HTR-8/SVneo (cell line): ENCODE data around the gene NUMB.

Source experiments
- DNase-seq: peaks from one replicate; pipeline ENCODE4 v3.0.0; 2011; ENCODE audit warnings: low spot score, mixed read lengths; ENCODE audit not compliant: insufficient read length
- FAIRE-seq: peaks from 2 replicates; lab custom pipeline; 2011; peaks lifted over from hg19 to GRCh38; lab: Jason Lieb, UNC

NUMB gene

DNA sequence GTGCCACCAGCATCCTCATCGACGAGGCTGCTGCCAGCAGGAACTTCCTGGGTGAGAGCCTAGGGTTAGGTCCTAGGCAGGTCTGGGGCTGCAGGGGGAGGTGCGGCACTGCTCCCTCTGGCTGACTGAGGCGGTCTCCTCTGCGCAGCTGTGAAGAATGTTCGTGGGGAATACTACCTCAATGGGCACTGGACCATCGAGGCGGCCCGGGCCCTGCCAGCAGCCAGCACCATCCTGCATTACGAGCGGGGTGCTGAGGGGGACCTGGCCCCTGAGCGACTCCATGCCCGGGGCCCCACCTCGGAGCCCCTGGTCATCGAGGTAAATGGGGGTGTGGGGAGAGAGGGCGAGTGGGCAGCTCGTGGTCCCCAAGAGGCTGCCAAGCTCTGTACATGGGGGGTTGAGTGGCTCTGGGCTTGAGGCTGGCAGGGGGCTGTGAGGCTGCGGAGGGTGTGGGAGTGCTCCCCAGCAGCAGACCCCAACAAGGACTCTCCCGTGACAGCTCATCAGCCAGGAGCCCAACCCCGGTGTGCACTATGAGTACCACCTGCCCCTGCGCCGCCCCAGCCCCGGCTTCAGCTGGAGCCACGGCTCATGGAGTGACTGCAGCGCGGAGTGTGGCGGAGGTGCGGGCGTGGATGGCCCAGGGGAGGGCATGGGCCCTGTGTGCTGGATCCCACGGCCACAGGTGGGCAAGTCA, 206.7 kb downstream of the NUMB start:
- FAIRE-seq, result no peak
- DNase-seq, result no peak

DNA sequence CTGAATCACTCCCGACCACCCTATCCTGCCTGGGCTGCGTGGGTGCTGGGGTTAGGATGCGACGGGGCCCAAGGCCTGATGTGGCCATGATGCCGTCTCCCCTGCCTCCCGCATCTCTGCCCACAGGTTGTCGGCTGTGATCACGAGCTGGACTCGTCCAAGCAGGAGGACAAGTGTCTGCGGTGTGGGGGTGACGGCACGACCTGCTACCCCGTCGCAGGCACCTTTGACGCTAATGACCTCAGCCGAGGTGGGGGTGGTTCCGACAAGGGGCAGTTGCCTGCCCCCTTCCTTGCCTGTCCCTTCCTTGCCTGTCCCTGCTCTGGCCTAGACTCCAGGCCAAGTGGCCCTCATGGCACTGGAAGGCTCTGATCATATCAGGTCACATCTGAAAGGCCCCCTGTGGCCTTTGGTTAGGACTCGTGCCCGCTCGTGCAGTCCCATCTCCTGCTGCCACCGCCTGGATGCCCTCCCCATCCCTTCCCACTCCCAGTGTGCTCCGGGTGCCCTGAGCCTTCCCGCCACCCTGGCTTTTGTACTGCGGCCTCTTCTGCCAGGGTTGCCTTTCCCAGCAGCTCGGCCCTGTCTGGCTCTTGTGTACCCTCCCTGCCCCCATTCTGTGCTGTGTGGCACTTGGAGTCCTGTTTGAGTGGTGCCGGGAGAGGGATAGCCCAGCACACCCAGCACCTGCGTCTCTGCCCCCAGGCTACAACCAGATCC, 207.4 kb downstream of the NUMB start:
- no peak for DNase-seq
- peak; percentile 90 for FAIRE-seq

DNA sequence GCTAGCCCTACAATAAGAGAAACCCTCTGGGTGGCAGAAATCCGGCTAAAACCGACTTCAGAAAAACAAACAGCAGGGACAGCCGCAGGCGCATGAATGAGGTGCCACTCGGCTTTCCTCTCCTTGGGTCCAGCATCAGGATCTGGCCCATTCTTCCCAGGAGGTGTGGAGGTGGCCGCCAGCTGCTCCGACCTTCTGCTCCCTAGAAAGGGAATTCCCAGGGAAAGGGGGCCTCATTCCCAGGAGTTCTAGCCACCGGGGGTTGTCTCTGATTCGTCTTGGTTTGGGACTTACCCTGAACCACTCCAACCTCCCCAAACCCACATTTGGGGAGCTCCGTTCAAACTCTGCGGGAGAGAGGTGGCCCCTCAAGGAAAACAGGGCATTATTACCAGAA, 208.0 kb downstream of the NUMB start:
- no peak for FAIRE-seq
- DNase-seq, result no peak

DNA sequence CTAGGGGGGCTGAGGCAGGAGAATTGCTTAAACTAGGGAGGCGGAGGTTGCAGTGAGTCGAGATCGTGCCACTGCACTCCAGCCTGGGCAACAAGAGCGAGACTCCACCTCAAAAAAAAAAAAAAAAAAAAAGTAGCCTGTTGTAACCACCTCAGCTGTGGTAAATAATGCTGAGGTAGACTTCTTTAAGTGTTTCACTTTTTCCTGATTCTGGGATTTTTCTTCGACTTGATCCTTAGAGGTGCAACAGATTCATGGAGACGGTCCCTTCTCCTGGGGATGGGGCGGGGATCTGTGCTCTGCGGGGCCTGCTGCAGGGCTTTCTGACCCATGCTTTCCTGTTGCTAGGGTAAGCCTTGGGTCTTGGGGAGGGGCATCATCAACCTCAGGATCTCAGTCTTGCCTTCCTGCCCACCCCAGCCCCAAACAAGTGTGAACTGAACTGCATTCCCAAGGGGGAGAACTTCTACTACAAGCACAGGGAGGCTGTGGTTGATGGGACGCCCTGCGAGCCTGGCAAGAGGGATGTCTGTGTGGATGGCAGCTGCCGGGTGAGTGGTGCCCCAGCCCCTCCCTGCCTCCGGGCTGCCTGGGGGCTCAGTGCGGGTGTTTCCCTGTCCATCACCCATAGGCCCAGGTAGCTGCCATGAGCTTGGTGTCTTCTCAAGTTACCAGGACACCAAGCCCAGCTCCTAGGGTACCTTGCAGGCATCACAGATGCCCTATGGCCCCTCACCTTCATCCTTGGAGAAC, 208.6 kb downstream of the NUMB start:
- FAIRE-seq, result peak; percentile 86
- DNase-seq, result no peak

DNA sequence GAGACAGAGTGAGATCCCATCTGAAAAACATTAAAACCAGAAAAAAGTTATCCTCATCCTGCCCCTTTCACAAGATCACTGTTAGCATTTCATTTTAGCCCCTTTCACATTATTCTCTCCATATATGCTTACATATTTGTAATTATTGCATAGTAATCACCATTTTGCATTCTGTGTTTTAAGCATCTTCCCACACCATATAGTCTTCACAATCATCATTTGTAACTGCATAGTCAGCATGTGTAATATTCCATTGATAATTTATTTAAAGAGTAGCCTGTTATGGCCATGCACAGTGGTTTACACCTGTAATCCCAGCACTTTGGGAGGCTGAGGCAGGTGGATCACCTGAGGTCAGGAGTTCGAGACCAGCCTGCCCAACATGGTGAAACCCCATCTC, 209.2 kb downstream of the NUMB start:
- no peak for DNase-seq
- peak; percentile 72 for FAIRE-seq

DNA sequence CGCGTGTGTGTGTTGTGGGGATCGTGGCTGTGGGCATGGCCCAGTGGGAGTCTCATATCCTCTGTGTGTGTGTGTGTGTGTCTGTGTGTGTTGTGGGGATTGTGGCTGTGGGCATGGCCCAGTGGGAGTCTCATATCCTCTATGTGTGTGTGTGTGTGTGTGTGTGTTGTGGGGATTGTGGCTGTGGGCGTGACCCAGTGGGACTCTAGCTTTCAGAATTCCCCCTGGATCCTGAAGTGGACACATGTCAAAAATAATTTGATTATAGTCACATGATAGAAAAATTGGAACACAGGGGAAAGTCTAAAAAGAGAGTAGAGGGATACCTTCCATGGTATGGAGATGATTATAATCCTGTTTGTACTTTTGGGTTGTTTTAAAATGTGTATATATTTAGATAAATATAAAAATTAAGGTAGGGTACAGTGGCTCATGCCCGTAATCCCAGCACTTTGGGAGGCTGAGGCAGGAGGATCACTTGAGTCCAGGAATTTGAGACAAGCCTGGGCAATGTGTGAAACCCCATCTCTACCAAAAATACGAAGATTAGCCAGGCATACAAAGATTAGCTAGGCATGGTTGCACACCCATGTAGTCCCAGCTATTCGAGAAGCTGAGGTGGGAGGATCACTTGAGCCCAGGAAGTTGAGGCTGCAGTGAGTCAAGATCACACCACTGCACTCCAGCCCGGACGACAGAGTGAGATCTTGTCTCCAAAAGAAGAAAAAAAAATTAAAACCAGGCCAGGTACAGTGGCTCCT, 210.1 kb downstream of the NUMB start:
- FAIRE-seq, result peak; percentile 98
- DNase-seq, result no peak

DNA sequence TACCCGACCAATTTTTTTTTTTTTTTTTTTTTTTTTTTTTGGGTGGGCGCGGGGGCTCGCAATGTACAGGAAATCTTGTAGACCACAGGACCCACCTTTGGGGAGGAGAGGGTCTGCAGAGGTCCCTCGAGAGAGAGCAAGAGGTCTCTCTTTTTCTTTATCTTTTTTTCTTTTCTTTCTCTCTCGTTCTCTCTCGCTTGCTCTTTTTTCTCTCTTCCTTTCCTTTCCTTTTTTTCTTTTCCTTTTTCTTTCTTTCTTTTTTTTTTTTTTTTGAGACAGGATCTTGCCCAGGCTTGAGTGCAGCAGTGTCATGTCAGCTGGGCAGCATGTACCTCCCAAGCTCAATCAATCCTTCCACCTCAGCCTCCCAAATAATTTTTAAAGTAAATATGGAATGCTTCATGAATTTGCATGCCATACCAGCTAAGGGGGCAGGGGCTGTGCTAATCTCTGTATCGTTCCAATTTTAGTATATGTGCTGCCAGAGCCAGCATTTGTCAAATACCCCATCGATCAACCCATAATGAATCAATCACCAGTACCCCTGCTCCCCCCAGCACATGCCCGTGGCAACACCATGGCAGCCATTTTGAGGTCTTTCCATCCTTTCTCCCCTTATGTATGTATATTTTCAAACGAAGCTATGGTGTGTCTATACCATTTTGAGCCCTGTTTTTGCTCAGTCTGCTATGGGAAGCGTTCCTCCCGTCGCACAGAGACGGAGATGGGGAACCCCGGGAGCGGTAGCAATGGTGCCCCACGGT, 211.8 kb downstream of the NUMB start:
- FAIRE-seq, result peak; percentile 81
- DNase-seq, result no peak

DNA sequence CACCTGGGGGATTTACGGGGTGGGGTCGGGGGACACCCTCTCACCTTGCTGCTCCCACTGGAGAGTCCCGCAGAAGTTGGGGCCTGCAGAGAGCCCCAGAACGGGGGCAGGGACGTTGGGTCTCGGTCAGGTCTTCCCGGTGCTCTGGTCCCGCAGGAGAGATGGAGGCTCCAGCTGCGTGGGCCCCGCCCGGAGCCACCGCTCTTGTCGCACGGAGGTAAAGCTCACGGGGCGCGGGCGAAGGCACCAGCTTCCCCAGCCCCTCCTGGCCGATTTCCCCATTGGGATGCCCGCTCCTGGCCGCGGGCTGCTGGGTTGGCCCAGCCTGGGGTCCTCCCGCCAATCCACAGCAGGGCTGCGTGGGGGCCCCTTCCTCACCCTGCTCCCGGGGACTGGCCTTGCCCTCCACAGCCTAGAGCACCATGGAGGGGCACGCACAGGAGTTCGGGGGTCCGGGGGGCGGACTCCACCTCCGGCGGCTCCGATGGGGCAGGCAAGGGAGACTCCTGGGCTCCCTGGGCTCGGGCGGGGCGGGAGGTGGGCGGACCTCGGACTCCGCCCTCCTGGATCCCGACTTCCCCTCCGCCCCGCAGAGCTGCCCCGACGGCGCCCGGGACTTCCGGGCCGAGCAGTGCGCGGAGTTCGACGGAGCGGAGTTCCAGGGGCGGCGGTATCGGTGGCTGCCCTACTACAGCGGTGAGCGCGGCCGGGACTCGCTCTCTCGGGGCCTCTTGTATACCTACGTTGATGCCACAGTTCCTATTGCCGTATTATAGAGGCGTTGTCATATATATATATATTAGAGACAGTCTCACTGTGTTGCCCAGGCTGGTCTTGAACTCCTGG, 212.6 kb downstream of the NUMB start:
- DNase-seq (peak; percentile 84), FAIRE-seq (peak; percentile 86)

DNA sequence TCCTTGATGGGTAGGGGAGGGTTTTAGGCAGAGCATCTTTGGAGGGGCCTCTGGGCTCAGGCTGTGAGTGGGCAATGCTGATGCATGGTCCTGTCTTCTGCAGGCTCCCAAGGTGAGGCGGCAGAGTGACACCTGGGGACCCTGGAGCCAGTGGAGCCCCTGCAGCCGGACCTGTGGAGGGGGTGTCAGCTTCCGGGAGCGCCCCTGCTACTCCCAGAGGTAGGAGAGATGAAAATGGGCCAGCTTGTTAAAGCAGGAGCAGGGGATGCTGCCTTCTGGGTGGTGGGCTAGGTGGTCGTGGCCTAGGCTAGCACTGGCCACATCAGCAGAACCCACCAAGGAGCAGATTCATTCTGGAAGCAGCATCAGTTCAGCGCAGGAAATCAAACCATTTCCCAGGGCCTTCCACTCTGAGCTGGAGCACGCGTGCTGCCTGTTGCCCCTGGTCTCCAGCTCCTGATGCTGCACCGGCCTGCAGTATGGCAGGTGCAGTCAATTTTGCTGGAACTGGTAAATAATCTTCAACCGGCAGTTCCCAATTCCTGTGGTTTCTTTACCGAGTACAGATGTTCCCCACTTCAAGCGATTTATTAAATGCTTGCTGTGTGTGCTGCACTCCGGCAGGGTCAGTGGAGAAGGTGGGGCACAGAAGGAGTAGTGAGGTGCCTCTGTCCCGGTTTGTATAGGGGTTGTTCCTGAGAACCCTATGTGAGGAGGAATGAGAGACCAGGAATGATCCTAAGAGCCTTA, 213.6 kb downstream of the NUMB start:
- DNase-seq (no peak), FAIRE-seq (peak; percentile 87)

DNA sequence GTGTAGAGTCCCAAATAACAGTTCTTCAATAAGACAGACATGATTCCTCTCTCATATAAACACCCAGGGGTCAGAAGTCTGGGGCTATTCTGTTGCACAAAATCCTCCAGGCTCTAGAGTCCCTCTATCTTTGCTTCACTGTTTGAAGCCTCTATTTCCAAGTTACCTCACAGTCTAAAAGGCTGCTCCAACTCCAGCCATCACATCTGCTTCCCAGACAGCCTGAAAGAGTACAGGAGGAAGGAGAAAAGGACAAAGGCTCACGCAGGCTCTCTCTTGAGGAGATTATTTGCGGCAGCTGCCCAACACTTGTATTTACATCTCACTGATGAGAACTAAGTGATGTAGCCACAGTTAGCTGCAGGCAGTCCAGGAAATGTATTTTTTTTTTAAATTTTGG, 214.6 kb downstream of the NUMB start:
- peak; percentile 20 for FAIRE-seq
- no peak for DNase-seq

DNA sequence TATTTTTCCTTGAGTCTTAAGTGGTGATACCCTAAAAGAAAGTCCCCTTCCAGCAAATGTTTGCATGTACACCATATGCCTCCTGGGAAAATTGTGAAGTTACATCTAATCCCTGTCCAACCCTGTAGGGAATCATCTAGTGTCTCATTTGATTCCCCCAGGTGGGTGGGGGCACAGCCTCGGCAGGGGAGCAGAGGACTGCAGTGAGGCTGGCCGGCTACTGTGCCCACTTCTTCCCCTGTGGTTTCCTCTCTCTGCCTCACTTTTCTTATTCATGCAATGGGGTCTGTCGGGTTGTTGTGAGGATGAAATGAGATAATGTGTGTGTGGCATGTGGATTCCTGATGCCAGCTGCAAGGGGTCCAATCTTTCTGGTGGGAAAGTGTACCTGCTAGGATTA, 215.0 kb downstream of the NUMB start:
- no peak for DNase-seq
- peak; percentile 38 for FAIRE-seq

DNA sequence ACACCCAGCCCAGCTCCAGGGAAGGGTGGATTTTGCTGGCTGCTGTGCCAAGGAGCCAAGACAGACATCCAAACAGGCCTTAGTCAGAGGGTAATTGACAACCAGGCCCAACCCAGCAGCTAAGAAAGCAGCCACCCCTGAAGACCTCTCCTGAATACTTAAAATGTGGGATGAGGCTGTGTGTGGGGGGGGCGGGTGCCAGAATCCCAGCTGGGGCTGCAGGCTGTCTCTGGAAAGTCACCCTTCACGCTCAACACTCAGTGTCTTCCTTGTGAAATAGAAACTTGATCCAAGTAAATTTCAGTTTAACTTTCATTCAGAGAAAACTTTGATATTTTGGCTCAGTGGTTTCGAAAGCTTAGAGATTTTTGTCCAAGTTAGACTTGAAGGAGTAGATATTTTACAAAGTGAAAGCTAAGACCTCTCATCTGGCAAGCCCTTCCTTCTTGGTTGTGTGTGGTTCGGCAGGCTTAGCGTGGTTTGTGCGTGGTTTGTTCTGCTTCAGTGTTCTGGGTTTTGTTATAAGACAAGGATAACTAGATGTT, 215.9 kb downstream of the NUMB start:
- FAIRE-seq (peak; percentile 28), DNase-seq (no peak)

DNA sequence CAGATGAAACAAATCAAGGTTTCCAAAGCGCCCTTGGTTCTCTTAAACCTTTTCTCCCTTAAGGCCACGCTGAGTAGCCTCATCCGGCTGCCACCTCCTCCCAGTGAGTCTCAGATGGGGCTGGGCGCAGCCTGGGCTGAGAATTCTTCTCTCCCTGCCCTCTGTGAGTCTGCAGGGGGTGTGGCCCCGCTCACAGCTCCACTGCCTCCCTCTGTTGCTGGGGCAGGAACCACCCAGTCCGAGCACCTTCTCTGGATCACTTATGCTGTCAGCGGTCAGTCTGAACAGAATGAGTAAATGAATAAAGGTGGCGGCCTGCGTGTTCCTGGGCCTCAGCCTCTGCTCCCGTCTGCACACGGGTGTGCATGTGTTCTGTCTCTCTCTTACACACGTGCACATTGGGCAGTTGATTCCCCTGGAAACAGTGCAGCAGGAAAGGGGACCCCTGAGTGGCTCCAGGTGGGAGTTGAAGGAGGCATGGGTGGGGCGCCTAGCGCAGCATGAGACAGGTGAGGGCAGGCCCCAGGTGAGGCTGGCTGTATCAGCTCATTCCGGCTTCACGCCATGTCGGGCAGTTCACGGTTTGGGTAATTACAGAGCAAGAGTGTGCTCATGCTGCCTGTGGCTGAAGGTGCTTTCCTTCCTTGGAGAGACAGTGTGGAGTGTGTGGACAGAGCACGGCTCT, 216.7 kb downstream of the NUMB start:
- FAIRE-seq (peak; percentile 80), DNase-seq (no peak)

DNA sequence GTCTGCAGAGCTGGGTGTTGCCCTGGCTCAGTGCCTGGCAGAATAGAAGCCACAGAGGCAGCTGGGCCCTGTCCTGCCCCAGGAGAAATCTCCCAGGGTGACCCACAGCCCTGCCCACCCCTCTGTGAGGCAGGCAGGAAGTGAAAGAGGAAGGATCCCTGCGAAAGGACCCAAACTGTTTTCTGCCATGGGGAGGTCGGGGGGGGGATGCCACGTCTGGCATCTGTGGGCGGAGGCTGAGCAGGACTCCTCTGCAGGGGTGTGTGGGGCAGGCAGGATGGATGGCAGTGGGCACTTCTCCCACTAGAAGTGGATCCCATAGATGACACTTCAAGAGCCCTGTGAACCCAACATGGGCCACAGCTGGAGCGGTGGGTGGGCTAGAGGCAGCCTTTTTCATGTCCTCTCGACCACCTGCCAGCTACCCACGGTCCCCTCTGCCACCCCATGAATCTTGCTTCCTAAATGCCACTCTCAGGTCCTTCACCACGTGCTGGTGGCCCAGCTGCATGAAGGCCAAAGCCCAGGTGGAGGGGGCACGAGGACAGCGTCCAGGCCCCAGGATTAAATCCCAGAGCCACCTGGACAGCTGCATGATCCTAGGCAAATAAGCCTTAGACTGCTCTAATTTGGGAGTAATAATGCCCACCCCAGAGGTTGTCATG, 217.4 kb downstream of the NUMB start:
- no peak for DNase-seq
- peak; percentile 66 for FAIRE-seq

DNA sequence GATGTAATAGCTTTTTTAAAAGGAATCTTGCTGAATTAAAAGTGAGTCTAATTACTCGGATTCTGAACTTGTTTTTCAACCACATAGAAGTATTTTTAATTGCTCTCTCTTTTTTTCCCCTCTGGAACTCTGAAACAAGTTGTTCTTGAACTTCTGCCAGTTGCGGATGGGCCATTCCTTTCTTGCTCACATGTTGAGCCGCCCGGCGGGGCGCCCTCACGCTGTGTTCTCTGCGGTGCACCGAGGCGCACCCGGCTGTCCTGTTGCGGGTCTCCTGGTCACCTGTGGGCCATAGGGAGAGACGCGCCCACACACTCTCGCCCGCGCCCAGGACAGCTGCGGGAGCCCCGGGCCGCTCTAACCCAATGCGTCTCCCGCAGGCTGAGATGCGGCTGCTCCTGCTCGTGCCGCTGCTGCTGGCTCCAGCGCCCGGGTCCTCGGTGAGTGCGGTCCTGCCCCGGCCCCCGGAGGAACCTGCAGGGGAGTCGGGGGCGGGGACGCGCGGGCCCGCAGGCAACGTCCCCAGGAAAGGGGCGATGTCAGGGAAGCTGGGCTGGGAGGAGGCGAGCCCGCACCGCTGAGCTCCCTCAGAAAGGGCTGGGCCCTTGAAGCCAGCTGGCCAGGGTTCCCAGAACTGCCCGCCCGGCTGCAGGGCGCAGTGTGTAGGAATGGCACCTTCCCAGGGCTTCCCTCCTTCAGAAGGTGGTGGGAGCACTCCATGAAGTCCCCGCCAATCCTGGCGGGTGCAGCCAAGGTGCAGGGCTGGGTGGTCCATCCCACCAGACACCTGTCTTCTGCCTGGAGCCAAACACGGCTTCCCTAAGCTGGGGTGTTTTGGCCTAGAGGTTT, 218.7 kb downstream of the NUMB start:
- DNase-seq (no peak), FAIRE-seq (no peak)

DNA sequence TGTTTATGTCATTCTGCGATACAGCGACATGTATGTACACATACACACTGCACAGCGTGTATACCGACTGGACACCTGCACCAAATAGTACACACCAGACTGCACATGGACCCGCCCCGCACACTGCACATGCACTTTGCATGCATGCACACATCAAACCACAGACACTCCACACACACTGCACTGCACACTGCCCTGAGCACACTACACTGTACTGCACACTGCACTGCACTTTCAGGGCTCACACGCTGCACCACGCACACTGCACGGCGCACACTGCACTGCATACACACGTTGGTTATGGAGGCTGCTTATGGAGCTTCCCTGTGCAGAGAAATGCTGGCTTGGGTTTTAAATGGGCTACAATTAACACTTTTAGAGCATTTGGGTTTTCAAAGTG, 219.4 kb downstream of the NUMB start:
- DNase-seq (no peak), FAIRE-seq (peak; percentile 99)
